EH (cell line): Measurements from ENCODE around the gene PDK2.

Experiments used
- DNase-seq: peaks from one replicate; pipeline ENCODE4 v3.0.0-alpha.2; 2015; ENCODE audit warnings: low read depth

The PDK2 gene

DNA sequence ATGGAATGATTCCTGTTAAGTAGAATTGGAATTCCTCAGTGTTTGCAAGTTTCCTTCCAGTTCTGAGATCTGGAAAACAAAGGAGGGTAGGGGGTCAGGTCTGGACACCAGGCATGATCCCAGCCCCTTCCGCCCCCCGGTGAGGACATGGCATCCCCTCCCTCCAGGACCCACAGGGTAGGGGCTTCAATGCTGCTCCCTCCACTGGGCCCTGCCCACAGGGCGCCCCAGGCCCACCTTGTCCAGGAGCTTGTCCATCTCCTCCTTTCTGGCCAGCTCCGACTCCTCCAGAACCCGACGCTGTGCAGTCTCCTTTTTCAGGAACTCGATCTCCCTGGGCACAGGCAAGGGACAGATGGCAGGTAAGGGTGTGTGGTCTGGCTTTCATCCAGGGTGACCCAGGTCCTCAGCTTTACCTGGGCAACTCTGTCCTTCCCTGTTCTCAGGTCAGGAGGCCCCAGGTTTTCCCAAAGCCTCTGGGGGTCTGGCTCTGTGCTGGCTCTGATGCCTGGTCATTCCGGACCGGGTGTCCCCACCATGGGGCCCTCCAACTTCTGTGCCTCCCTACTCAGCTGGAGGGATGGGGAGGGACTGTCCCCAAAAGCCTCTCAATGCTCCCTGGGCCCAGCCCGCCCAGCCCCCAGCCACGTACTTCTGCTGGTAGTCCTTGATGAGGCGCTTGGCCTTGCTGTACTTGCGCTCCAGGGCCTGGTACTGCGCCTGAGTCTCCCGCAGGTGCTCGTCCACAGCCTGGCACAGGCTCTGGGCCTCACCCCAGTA is 40.4 kb downstream of the PDK2 start:
- DNase-seq: no peak

DNA sequence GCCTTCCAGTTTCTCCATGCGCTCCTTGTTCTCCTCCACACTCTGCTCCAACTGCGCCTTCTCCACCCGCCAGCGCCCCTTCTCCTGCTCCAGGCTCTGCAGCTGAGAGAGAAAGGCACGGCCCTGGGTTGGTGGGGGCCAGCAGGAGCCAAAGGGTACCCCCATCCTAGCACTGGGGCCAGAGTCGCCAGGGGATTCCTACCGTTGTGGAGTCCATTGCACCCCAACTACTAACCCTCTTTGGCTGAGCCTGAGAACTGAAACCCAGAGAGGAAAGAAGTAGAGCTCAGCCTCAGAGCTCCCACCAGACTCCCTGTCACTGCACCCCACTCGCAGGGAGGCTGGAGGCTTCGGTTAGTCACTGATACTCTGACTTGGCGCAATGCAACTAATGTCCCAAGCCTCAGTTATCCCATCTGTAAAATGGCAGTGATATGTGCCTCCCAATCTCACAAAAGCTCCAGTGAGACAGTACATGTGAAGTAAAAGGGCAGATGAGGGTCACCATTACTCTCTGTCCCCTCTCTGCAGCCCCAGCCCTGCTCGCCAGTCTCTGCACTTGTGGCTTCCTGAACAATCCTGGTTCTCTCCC is 41.0 kb downstream of the PDK2 start:
- DNase-seq: no peak

DNA sequence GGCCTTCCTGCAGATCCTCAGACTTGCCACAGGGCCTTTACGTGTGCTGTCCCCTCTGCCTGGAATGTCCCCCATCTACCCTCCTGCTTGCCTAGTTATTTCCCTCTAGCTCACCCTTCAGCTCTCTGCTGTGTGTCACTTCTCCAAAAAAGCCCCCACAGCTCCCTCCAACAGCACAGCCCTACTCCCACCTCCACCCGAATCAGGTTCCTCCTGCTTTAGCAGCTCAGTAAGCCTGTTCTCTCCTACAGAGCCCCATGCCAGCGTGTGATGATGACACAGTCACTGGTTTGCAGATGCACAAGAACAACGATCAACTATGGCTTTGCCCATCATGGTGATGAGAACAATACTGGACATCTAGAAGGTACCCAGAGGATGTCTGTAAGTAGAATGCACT is 41.9 kb downstream of the PDK2 start:
- no peak for DNase-seq

DNA sequence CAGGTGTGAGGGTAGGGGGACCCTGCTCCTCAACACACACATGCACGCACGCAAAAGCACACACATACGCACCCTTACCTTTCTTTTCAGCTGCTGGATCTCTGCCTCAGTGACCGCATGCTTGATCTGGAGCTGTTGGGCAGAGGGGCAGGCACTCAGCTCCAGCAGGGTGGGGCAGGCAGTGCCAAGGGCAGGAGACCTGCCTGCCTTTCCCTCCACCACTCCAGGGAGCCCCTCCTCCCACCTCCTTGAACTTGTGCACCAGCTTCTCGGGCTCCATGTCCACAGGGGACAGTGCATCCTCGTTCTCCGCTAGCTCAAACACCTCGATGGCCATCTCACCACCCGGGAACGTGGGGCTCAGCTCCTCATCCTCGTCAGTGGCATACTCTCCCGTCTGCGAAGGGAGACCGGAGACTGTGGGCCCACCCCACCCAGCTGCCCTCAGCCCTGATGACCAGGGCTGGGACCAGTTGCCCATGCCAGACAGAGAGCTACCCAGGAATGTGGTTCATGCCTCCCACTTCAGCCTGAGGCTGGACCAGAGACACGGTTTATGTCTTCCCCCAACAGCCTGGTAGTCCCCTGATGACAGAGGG is 44.1 kb downstream of the PDK2 start:
- DNase-seq: no peak

DNA sequence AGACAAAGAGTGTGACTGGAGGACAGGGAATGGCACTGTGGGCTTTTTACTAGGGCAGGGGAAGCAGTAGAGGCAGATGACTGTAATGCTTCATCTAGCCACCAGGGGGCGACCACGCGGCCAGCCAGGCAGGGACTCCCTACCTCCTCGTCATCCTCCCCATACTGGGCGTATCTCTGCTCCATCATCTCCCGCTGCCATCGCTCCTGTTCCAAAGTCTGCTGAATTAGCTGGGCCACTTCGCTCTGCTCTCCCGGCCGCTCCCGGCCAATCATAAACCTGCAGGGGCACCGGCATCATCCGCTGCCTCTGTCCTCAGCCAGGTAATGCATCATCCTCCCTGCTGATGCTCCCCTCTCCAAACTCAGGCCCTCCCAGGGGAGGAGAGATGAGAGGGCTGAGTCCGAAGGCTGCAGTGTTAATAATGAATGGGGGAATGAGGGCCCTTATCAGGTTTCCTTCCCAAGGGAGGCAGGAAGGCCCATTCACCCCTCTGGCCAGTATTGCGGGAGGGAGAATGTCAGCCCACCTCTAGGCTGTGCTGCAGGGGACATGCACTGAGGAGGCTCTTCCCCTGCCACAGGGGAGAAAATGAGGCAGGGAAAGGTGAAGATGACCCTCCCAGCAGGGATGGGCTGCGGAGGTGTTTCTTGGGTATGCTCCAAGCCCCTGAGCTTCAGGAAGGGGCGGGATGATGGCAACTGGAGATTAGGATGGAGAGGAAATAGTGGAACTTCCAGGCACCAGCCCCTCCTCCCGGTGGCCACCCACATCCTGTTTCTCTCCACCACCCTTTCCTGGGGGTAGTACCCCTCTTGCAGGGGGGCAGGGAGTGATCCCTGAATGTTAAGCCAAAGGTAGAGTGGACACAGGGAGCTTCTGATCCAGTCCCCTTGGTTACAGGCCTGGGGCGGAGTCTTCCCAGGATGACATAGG is 45.1 kb downstream of the PDK2 start:
- DNase-seq: peak; percentile 81

DNA sequence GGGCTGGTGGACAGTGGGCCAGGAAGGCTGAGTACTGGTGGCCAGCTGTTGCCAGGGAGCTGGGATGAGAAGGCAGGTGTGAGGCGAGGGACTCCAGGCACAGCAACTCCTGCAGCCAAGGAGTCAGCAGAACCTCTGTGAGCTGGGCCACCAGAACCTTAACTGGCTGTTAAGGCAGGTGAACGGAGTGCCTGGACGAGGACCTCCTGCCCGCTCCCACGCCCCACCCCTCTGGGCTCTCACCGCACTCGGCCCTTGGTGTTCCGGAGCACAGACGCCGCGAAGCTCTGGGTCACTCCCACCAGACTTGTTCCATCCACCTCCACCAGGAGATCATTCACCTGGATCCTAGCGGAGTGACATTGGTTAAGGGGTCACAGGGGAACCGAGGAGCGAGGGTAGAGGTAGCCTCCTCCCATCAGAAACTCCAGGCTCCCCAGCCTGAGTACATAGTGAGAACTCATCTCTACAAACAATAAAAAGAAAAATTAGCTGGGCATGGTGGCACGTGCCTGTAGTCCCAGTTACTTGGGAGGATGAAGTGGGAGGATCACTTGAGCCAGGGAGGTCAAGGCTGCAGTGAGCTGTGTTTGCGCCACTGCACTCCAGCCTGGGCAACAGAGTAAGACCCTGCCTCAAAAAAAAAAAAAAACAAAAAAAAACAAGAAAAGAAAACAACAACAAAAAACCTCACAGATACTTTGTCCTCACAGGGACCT is 46.0 kb downstream of the PDK2 start:
- DNase-seq: no peak

DNA sequence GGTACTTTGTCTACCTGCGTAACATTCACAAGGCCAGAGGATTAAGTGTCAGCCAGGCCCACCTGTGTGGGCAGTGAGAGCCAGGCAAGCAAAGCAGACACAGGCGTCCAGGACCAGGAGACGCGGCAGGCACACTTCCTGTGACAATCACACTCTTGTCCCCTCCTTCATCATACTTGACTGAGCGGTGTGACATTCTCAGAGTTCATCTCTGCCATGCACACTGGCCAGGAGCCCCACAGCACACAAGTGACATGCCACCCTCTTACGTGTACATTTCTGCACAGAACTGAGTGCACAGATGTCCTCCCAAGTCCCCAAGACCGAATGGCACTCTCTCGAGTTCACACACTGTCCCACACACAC is 46.6 kb downstream of the PDK2 start:
- DNase-seq: no peak

DNA sequence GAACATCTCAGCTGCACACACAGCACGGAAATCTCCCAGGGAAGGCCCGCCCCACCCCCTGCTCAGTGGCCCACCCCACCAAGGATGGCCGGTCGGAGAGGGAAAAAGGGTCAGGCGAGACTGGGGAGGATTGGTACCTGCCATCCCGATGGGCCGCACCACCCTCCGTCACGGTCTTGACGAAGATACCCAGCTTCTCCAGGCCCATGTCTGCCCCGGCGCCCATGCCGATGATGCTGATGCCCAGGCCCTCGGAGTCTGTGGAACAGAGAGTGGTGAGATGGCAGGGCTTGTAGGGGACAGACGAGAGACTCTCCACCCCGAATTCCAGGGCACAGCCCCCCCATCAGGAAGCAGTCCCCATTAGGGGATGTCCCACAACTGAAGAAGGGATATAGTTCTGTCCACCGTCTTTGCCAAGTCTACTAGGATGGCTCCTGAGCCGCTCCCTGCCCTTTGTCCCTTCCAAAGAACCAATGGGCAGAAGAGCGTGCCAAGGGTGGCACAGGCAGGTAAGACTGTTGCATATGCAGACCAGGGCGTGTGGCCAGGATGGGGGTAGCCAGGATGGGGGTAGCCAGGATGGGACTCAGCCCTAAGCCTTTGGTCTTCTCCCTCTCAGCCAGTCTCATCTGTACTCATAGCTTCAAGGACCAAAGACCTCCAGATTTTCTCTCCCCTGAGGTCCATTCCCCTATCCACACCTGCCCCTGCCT is 48.5 kb downstream of the PDK2 start:
- no peak for DNase-seq

DNA sequence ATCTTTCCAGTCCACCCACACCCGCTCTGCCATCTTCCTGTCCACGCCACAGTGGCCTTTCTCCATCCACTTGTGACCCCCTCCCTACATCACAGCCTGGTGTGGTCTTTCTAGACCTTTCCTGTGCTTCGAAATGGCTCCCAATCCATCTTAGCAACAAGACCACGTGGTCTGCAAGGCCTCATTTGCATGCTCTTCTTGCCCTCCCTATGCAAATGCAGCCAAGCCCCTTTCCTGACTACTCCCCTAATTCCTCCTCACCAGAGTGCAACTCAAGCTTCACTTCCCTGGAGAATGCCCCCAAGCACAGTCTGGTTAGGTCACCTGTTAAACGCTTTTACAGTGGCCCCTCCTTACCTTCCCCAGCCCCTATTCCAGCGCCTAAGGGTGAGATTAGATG is 49.2 kb downstream of the PDK2 start:
- no peak for DNase-seq

DNA sequence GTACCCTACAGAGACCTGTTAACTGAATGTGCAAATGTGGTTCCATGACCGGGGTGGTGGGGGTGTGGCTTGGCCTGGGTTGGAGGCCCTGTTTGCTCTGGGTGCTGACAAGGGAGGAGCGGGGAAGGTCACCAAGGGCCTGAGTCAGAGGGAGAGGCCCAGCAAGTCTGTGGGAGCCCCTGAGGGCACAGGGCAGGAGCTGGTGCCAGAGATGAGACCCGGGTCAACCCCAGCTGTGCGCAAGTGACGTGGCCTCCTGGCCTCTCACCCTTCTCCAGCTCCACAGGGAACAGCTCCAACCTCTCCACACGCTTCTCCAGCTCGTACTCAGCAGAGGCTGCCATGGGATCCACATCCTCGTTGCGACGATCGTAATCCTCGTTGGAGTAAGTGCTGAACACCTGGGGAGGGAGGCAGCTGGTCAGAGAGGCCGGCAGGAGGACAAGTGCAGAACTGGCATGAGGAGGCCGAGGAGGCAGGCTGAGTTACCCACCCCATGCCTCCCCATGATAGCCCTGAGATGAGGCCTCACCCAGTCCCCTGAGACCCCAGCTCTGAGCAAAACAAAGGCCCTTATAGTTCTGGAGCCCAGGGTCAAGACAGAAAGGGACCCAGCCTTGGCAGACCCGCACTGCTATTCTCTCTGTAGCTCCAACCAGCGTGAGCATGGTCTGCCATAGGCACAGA is 49.8 kb downstream of the PDK2 start:
- no peak for DNase-seq

DNA sequence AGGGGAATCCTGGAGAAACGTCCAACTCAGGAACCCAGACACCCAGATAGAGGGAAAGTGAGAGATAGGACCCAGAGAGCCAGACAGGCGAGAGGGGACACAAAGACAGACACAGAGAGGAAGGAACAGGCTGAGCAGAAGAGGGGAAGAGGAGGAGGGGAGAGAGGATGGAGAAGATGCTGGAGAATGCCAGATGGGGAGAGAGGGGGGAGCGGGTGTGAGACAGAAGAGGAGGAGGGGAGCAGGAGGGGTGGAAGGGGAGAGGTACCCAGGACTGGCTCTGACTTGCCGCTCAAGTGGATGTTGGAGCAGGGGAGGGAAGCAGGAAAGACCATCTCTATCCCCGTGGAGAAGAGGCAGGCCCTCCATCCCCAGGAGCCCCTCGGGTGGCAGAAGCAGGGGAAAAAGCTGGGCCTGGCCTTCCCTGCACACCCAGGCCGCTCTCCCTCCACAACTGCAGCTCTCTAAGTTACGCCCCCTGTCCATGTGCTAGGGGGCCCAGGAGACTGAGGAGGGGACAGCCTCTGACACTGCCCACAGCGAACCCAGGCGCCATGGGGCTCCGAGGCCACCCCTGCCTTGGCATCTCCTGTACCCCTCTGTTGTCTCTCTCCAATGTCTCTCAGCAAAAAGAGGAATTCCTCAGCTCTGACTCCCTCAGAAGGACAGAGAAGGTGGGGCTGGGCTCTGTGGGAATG is 50.5 kb downstream of the PDK2 start:
- DNase-seq: no peak

DNA sequence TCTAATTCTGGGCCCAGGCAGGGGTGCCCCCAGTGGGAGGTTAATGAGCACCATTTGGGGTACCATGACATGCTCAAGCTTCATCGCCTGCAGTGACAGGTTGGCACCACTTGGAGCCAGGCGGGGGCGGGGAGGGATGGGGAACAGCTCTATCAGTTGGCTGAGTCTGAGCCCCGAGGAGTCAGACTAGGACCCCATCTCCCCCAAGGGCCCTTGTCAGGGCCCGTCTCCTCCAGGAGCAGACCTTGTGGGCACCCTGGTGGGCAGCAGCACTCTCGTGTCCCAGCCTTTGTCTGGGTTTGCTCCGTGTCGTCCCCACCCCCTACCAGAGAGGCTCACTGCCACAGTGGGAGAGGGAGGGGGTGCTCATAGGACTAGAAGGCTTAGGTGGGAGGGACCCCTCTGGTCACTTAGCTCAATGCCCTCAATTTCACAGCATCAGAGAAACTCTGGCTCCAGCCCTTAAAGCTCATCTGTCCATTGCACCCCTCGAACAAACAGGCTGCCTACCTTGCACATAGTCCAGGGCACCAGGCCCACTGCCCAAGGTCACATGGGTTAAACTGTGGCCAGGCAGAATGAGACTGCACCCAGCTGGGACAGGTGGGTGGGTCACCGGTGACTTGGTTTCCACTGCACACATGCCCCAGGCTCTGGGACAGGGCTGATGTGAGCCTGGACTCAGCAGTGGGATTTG is 51.2 kb downstream of the PDK2 start:
- DNase-seq: no peak

DNA sequence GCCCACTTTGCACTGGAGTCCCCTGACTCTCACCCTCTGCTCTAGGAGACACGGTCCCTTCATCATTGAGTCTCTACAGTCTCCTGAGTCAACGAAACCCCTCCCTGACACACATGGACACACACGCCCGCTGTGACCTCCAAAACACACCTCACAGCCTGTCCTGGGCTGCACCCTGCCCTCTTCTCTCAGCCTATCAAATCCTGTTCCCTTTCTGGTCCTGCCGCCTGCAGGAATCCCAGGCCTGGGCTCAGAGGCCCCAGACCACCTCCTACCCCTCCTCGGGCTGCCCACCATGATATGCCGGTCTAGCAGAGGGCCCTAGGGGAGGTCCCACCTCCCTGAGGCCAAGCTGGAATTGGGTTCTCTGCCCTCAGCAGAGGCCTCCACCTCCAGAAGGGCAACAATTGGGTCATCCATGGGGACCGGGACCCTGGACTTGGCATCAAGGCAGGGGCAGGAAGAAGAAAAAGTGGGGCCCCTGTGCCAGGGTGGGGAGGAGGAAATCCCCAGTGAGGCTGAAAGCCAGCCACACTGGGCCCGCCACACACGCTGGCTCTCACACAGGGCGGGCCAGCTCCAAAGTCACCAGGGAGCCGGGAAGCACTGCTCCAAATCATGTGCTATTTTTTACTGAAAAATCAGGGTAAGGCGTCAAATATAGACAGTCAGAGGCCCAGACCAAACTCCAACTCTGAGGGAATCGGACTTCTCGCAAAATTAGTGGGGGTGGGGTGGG is 51.9 kb downstream of the PDK2 start:
- no peak for DNase-seq

DNA sequence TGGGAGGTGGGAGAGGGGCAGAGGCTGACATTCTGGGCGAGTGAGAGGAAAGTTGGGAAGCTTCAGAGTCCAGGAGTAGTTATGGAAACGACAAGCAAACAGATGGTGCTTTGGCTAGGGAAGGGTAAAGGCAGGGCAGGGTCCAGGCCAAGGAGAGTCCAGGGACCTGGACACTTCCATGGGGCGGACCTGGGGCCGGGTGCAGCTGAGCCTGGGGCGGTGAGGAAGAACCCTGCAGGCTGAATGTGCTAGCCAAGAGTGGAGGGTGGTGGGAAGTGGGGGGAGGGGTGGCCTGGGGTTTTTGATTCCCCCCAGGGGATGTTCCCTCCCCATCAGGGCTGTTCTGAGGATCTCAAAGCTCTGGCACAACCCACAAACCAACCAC is 52.7 kb downstream of the PDK2 start:
- DNase-seq: peak; percentile 52

DNA sequence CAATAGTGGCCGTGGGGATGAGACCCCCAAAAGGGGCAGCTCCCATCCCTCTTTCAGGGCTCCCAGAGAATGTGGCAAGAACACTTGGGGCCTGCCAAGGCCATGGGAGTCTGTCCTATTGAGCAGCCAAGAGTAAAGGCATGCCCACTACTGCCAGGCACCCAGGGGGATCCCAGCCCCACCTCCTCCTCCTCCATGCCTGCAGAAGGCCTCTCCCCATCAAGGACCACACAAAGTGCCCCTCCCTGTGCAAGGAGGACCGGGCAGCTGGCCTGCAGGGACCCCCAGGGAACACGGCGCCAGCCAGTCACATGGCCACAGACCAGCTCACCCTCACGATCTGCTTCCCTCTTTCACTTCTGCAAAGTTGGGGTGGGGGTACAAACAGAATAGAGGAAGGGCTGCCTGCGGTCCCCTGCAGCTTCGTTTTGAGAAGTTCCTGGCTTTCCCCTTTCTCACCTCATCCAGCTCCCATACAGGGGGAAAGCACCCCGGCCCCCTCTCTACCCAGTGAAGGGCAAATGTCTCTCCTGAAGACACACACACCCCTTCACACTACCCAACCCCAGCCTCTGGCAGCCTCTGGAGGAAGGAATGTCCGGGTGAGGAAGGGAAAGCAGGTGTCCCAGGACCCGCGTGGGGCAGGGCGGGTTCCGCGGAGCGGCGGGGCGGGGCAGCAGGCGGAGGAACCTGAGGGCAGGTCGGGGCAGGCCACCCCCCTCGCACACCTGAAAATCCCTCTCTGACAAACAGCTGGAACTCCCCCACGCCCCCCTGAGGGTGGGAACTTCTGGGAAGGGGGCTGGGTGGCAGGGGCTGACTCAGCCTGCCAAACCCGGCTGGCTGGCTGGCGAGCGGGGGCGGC is 53.3 kb downstream of the PDK2 start:
- peak; percentile 61 for DNase-seq

DNA sequence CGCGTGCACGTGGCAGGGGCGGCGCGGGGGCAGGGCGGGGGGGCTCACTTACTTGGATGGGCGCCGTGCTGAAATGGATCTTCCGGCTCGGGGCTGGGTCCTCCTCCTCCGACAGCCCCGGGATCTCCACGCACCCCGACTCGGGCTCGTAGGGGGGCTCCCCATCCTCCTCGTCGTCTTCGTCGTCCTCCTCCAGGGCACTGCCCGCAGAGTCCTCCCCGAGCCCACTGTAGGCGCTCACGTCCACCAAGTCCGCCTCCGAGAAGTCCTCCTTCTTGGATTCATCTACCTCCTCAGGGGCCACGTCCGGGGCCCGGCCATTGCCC is 53.9 kb downstream of the PDK2 start:
- no peak for DNase-seq

DNA sequence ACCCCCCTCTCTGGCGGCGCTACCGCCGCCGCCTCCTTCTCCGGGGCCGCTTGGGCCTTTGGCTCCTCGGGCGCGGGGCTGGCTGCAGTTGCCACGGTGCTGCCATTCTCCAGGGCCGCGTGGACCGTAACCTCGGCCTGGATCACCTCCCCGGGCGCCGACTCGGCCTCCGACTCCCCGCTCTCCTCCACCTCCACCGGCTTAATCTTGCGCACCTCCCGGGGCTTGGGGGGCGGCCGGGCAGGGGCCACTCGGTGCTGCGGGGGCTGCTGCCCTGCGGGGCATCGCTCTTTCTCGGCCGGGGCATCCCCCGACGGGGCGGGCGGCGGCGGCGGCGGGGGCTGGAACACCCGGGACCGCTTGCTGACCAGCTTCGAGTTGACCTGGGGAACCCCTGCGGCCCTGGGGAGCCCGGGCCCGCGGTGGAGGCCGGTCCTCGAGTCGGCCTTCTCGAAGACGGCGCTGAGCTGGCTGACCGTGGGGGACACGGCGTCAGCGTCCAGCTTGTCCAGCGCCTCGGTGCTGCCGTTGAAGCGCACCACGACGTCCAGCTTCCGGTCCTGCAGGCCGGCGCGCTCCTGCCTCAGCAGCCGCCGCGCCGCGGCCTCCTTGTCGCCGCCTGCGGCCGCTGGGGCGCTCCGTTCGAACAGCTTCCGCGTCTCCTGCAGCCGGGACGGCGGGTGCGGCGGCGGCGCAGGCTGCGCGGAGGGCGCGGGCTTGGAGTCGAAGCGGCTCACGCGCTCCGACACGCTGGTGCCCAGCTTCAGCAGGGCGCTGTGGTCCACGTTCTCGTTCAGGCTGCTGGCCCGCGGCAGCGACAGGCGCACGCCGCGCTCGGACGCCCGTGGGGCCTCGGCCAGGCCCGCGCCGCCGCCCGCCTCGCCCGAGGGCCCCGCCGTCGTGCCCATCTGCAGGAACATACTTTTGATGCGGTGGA is 54.5 kb downstream of the PDK2 start:
- peak; percentile 67 for DNase-seq
